ENCODE measurements around the gene TENM3.

Gene TENM3

DNA sequence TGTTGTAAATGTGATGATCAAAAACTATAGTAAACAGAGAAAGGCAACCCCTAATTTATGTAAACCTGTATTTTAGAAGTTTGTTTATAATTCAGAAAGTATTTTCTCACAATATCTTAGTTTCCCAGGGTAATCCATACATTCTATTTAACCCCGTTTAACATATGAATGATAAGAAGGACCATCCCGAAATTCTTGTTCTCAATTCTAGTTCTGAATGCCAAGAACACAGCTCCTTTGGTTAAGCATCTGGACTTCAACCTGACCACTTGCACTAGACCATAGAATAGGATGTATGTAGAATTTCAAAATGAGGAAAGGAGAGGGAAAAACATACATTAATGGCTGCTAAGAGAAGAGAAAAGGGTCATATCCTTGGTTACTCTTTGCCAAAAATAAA is 227.0 kb downstream of the TENM3 start:
- H3K27me3 ChIP-seq (replicated peaks; ENCODE audit: insufficient read depth, low read length) = no peaks in the 10 kb centered on the region
- H3K9me2 ChIP-seq (replicated peaks; ENCODE audit: insufficient read depth, low read length) = no peaks in the 10 kb centered on the region
- no peak overlapping the region for H3K27ac ChIP-seq (ENCODE audit: low read length)
- H3K36me3 ChIP-seq (replicated peaks; ENCODE audit: insufficient read depth, low read length) = no peaks in the 10 kb centered on the region
- H3K9me3 ChIP-seq (replicated peaks; ENCODE audit: insufficient read depth, low read length) = no peaks in the 10 kb centered on the region
- TF ChIP-seq CTCF (IDR thresholded peaks at IDR 0.05; ENCODE audit: low read length) = no peak
- TF ChIP-seq EZH2phosphoT487 (IDR thresholded peaks at IDR 0.05; ENCODE audit: low read length) = no peak
- TF ChIP-seq EZH2 (optimal IDR thresholded peaks at IDR 0.05; ENCODE audit: low read depth, low read length) = no peak
- no peaks in the 10 kb centered on the region for H3F3A ChIP-seq (ENCODE audit: insufficient read depth, low read length)
- H2AFZ ChIP-seq (ENCODE audit: low read length) = no peak overlapping the region
- H3K4me3 ChIP-seq (ENCODE audit: low read length) = no peak overlapping the region
- no peak overlapping the region for H3K9ac ChIP-seq (ENCODE audit: low read length)
- H4K20me1 ChIP-seq (ENCODE audit: insufficient read depth, low read length) = no peaks in the 10 kb centered on the region
- no peaks in the 10 kb centered on the region for H3K79me2 ChIP-seq (ENCODE audit: low read length)
- H3K4me2 ChIP-seq (ENCODE audit: low read depth, low read length) = no peak overlapping the region
- DNase-seq = no peak
- H3K4me1 ChIP-seq (ENCODE audit: low read length) = no peaks in the 10 kb centered on the region

DNA sequence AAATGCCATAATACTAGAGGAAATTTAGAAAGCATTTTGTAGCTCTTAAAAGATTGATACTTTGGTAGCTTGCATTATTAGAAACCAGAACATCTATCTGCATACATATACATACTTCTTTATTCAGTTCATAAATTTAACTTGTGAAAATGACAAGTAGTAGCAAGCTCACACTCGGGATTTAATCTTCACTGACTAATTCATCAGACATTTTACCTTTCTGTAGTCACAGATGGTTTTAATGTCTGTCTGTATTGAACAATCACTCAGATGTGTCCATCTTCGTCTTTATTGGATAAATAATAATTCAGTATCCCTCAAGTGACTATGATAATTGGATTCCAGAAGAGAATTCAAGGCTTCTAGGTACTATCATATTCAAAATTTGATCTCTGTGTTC is 232.3 kb downstream of the TENM3 start:
- H3K9ac ChIP-seq (ENCODE audit: low read length) = no peak overlapping the region
- H3K36me3 ChIP-seq (replicated peaks; ENCODE audit: insufficient read depth, low read length) = no peaks in the 10 kb centered on the region
- TF ChIP-seq EZH2phosphoT487 (IDR thresholded peaks at IDR 0.05; ENCODE audit: low read length) = no peak
- TF ChIP-seq EZH2 (optimal IDR thresholded peaks at IDR 0.05; ENCODE audit: low read depth, low read length) = no peak
- TF ChIP-seq CTCF (IDR thresholded peaks at IDR 0.05; ENCODE audit: low read length) = no peak
- no peaks in the 10 kb centered on the region for H3K27me3 ChIP-seq (replicated peaks; ENCODE audit: insufficient read depth, low read length)
- H2AFZ ChIP-seq (ENCODE audit: low read length) = no peak overlapping the region
- no peak overlapping the region for H3K27ac ChIP-seq (ENCODE audit: low read length)
- H3F3A ChIP-seq (ENCODE audit: insufficient read depth, low read length) = no peaks in the 10 kb centered on the region
- DNase-seq = no peak
- no peaks in the 10 kb centered on the region for H3K4me1 ChIP-seq (ENCODE audit: low read length)
- no peak overlapping the region for H3K4me3 ChIP-seq (ENCODE audit: low read length)
- no peaks in the 10 kb centered on the region for H4K20me1 ChIP-seq (ENCODE audit: insufficient read depth, low read length)
- H3K4me2 ChIP-seq (ENCODE audit: low read depth, low read length) = no peak overlapping the region
- no peaks in the 10 kb centered on the region for H3K79me2 ChIP-seq (ENCODE audit: low read length)
- no peaks in the 10 kb centered on the region for H3K9me2 ChIP-seq (replicated peaks; ENCODE audit: insufficient read depth, low read length)
- no peaks in the 10 kb centered on the region for H3K9me3 ChIP-seq (replicated peaks; ENCODE audit: insufficient read depth, low read length)

DNA sequence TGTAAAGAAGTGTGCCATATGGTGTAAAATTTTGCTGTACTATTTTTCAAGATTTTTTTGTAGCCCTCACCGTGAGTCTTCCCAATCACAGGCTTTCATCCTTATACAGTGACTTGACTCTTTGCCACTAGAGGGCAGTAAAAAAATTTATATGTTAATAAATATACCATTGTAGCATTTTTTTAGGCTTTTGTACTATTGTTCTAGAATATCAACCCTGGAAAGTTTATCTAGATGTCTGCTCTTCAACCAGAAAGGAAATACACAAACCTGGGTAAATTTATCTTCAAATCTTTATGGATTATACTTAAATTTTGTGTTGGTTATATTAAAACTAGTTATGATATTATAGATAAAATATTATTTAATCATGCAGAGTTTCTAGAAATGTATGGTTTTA is 235.3 kb downstream of the TENM3 start:
- Histone ChIP-seq H3K27ac (ENCODE audit: low read length) (no peak overlapping the region), H3K4me3 (ENCODE audit: low read length) (no peak overlapping the region), H3K9ac (ENCODE audit: low read length) (no peak overlapping the region), H3K9me3 (replicated peaks; ENCODE audit: insufficient read depth, low read length) (no peaks in the 10 kb centered on the region), H4K20me1 (ENCODE audit: insufficient read depth, low read length) (no peaks in the 10 kb centered on the region), H2AFZ (ENCODE audit: low read length) (no peak overlapping the region), H3K36me3 (replicated peaks; ENCODE audit: insufficient read depth, low read length) (no peaks in the 10 kb centered on the region), H3K27me3 (replicated peaks; ENCODE audit: insufficient read depth, low read length) (no peaks in the 10 kb centered on the region), H3K79me2 (ENCODE audit: low read length) (no peaks in the 10 kb centered on the region), H3F3A (ENCODE audit: insufficient read depth, low read length) (no peaks in the 10 kb centered on the region), H3K9me2 (replicated peaks; ENCODE audit: insufficient read depth, low read length) (no peaks in the 10 kb centered on the region), H3K4me1 (ENCODE audit: low read length) (no peaks in the 10 kb centered on the region), H3K4me2 (ENCODE audit: low read depth, low read length) (no peak overlapping the region)
- peak; percentile 76 for DNase-seq
- TF ChIP-seq EZH2phosphoT487 (IDR thresholded peaks at IDR 0.05; ENCODE audit: low read length) (no peak), CTCF (IDR thresholded peaks at IDR 0.05; ENCODE audit: low read length) (peak; percentile 53)

Measured in MM.1S (cell line).